GM18867 (cell line): ENCODE data around the gene GALP.
"Not testable (repeated sequence)": the region's sequence is repeated elsewhere in the genome, so short reads cannot be mapped to it uniquely, and the experiment has no call there.

Experiments used
- ATAC-seq: cut with Tn5 transposase; IDR thresholded peaks from one replicate; pipeline ENCODE4 v1.9.1; 2021; ENCODE audit warnings: mild to moderate bottlenecking, moderate library complexity; ENCODE audit not compliant: unreplicated experiment

GALP gene

GRCh38 chr19:56147307-56147706, 28.5 kb upstream of the GALP start:
- no peak for ATAC-seq

- no peak for ATAC-seq
Observed at GRCh38 chr19:56148096-56148495, 27.7 kb upstream of the GALP start.

- ATAC-seq: not testable (repeated sequence)
Observed at GRCh38 chr19:56148955-56149655, 26.7 kb upstream of the GALP start.

GRCh38 chr19:56149656-56150038, 26.2 kb upstream of the GALP start:
- no peak for ATAC-seq

GRCh38 chr19:56150358-56150757, 25.4 kb upstream of the GALP start:
- ATAC-seq: no peak

- ATAC-seq: no peak
Observed at GRCh38 chr19:56152644-56153043, 23.2 kb upstream of the GALP start.

GRCh38 chr19:56153507-56153906, 22.3 kb upstream of the GALP start:
- no peak for ATAC-seq

GRCh38 chr19:56155124-56155687, 20.6 kb upstream of the GALP start:
- no peak for ATAC-seq

GRCh38 chr19:56156768-56157167, 19.0 kb upstream of the GALP start:
- no peak for ATAC-seq

GRCh38 chr19:56158170-56158757, 17.5 kb upstream of the GALP start:
- no peak for ATAC-seq

- ATAC-seq: no peak
Observed at GRCh38 chr19:56159009-56159559, 16.7 kb upstream of the GALP start.

GRCh38 chr19:56159622-56160271, 16.1 kb upstream of the GALP start:
- ATAC-seq: no peak

GRCh38 chr19:56161534-56161933, 14.3 kb upstream of the GALP start:
- ATAC-seq: no peak

GRCh38 chr19:56162258-56162657, 13.6 kb upstream of the GALP start:
- ATAC-seq: no peak

GRCh38 chr19:56163097-56163496, 12.7 kb upstream of the GALP start:
- no peak for ATAC-seq

GRCh38 chr19:56167064-56167578, 8.7 kb upstream of the GALP start:
- no peak for ATAC-seq

GRCh38 chr19:56170261-56170660, 5.5 kb upstream of the GALP start:
- no peak for ATAC-seq

- no peak for ATAC-seq
Observed at GRCh38 chr19:56174086-56174485, 1.7 kb upstream of the GALP start.

- no peak for ATAC-seq
Observed at GRCh38 chr19:56174550-56174949, 1.3 kb upstream of the GALP start.

- not testable (repeated sequence) for ATAC-seq
Observed at GRCh38 chr19:56176310-56176709, 502 bp downstream of the GALP start.

GRCh38 chr19:56176881-56177280, 1.1 kb downstream of the GALP start:
- ATAC-seq: no peak
